KMS-11 (cell line): ENCODE measurements around the gene MEIS1.

ENCODE experiments used
- H2AFZ ChIP-seq: fragments of 200-600 bp; sonication (generic); 2 replicates; pipeline ENCODE4 v1.6.1; 2016; ENCODE audit warnings: antibody characterized with exemption, mixed run types, low read depth
- H3K27ac ChIP-seq: fragments of 200-600 bp; sonication (generic); 2 replicates; pipeline ENCODE4 v1.6.1; 2016; ENCODE audit warnings: mild to moderate bottlenecking, mixed run types
- H3K27me3 ChIP-seq: fragments of 200-600 bp; sonication (generic); 2 replicates; pipeline ENCODE4 v1.6.1; 2017; ENCODE audit warnings: mild to moderate bottlenecking, low read depth, mixed run types, moderate library complexity; ENCODE audit not compliant: insufficient read depth
- H3K36me3 ChIP-seq: fragments of 200-600 bp; sonication (generic); 2 replicates; pipeline ENCODE4 v1.6.1; 2017; ENCODE audit warnings: mild to moderate bottlenecking, mixed run types; ENCODE audit not compliant: insufficient read depth
- H3K4me1 ChIP-seq: fragments of 200-600 bp; sonication (generic); 2 replicates; pipeline ENCODE4 v1.6.1; 2016; ENCODE audit warnings: mild to moderate bottlenecking, low read depth, mixed run types; ENCODE audit not compliant: poor library complexity, severe bottlenecking
- H3K4me2 ChIP-seq: fragments of 200-600 bp; sonication (generic); 2 replicates; pipeline ENCODE4 v1.7.0; 2016; ENCODE audit warnings: mild to moderate bottlenecking, mixed run types
- H3K4me3 ChIP-seq: fragments of 200-600 bp; sonication (generic); IDR thresholded peaks from 2 replicates; pipeline ENCODE4 v1.6.1; 2017; ENCODE audit warnings: low read depth, low read length, mixed read lengths; ENCODE audit not compliant: insufficient read depth
- H3K79me2 ChIP-seq: fragments of 200-600 bp; sonication (generic); 2 replicates; pipeline ENCODE4 v1.6.1; 2016; ENCODE audit warnings: low read depth, mixed run types; ENCODE audit not compliant: insufficient read depth
- H3K9ac ChIP-seq: fragments of 200-600 bp; sonication (generic); 2 replicates; pipeline ENCODE4 v1.6.1; 2016; ENCODE audit warnings: mild to moderate bottlenecking, mixed run types
- H4K20me1 ChIP-seq: fragments of 200-600 bp; sonication (generic); 2 replicates; pipeline ENCODE4 v1.6.1; 2016; ENCODE audit warnings: mild to moderate bottlenecking, mixed run types; ENCODE audit not compliant: insufficient read depth
- TF ChIP-seq, protein P1 (sequence below): fragments of 200-600 bp; sonication (generic); conservative IDR thresholded peaks from 2 replicates; pipeline ENCODE4 v1.6.1; 2017; ENCODE audit warnings: low read depth, mild to moderate bottlenecking, antibody characterized with exemption, low read length, moderate library complexity, mixed read lengths

Gene MEIS1

DNA sequence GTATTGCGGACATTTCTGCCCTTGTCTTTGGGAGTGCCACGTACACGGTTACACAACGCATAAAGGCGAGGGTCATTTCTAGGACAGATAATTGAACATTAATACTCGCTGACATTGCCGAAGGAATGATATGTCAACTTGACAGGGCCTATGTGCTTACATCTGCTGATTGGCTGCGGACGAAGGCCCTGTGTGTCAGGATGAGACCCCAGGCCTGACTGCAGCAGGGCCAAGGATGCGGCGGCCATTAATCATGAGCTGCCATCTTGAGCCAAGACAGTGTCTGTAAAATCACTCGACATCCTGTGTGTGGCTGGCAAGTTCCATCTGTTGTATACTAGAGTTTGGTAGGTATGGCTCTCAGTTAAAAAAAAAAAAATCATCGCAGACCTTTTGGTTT is 96.6 kb downstream of the MEIS1 start:
- Histone ChIP-seq H3K27me3 (no peaks in the 10 kb centered on the region), H3K36me3 (no peaks in the 10 kb centered on the region), H3K4me1 (no peaks in the 10 kb centered on the region), H3K9ac (no peak overlapping the region), H4K20me1 (no peaks in the 10 kb centered on the region), H3K4me3 (no peak overlapping the region), H2AFZ (no peak overlapping the region), H3K4me2 (no peak overlapping the region), H3K79me2 (no peaks in the 10 kb centered on the region), H3K27ac (no peak overlapping the region)
- TF ChIP-seq, protein P1, sequence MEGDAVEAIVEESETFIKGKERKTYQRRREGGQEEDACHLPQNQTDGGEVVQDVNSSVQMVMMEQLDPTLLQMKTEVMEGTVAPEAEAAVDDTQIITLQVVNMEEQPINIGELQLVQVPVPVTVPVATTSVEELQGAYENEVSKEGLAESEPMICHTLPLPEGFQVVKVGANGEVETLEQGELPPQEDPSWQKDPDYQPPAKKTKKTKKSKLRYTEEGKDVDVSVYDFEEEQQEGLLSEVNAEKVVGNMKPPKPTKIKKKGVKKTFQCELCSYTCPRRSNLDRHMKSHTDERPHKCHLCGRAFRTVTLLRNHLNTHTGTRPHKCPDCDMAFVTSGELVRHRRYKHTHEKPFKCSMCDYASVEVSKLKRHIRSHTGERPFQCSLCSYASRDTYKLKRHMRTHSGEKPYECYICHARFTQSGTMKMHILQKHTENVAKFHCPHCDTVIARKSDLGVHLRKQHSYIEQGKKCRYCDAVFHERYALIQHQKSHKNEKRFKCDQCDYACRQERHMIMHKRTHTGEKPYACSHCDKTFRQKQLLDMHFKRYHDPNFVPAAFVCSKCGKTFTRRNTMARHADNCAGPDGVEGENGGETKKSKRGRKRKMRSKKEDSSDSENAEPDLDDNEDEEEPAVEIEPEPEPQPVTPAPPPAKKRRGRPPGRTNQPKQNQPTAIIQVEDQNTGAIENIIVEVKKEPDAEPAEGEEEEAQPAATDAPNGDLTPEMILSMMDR: no peak

DNA sequence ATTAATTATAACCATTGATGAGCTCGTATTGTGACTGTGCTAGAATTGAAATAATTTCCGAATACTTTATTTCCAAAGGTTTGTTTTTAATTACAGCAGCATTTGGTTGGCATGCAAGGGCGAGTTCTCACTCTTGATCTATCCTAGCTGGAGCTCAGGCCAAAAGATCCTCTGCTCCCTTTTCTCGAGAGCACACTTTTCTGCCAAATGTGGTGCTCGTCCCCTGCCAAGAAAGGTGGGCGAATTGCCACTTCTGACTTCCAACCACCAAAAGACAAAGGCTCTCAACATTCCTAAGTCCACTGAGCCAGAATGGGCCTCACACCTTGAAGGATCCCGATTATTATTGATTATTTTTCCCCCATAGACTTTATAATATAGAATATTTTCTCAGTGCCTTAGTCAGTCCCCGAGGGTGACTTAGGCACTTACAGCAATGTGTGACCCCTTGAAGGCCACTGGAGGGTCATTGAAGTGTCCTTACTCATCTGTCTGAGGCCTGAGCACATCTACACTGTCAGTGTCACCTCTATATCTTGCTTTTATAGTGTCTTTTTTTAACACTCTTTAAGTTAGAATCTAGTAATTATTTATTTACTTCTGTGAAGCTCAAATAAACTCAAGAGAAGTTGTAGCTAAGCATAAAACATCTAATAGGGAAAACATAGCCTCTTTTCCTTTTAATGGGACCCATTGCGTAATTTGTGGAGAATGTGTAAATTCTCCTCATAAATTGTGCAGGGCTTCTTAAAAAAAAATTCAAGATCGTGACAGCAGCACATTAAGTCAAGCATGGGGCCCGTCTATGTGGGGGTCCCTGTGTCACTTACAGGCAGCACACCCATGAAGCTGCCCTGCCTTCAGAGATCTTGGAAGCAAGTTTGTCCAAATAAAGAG is 98.3 kb downstream of the MEIS1 start:
- Histone ChIP-seq H3K27me3 (no peaks in the 10 kb centered on the region), H3K4me3 (no peak overlapping the region), H4K20me1 (no peaks in the 10 kb centered on the region), H3K27ac (no peak overlapping the region), H3K79me2 (no peaks in the 10 kb centered on the region), H3K9ac (no peak overlapping the region), H2AFZ (no peak overlapping the region), H3K4me2 (no peak overlapping the region), H3K36me3 (no peaks in the 10 kb centered on the region), H3K4me1 (no peaks in the 10 kb centered on the region)
- TF ChIP-seq, protein P1: no peak

DNA sequence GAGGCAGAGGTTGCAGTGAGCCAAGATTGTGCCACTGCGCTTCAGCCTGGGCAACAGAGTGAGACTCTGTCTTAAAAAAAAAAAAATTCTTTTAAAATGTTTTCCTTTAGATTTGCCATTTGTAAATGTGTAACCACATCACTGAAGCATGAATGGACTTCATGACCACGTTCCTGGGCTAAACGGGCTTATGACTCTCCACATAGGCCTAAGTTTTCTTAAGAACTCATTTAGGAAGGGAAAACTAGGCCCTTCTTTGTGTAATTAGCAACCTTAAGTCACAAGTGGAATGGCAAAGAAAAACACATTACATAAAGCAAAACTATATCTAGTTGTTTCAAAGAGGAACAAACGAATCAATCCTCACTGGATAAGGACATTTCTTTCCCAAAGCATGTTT is 99.5 kb downstream of the MEIS1 start:
- H3K36me3 ChIP-seq: no peaks in the 10 kb centered on the region
- TF ChIP-seq, protein P1: no peak
- no peaks in the 10 kb centered on the region for H3K79me2 ChIP-seq
- H4K20me1 ChIP-seq: no peaks in the 10 kb centered on the region
- no peak overlapping the region for H2AFZ ChIP-seq
- H3K27ac ChIP-seq: no peak overlapping the region
- no peak overlapping the region for H3K4me3 ChIP-seq
- no peaks in the 10 kb centered on the region for H3K4me1 ChIP-seq
- no peak overlapping the region for H3K9ac ChIP-seq
- no peaks in the 10 kb centered on the region for H3K27me3 ChIP-seq
- no peak overlapping the region for H3K4me2 ChIP-seq

DNA sequence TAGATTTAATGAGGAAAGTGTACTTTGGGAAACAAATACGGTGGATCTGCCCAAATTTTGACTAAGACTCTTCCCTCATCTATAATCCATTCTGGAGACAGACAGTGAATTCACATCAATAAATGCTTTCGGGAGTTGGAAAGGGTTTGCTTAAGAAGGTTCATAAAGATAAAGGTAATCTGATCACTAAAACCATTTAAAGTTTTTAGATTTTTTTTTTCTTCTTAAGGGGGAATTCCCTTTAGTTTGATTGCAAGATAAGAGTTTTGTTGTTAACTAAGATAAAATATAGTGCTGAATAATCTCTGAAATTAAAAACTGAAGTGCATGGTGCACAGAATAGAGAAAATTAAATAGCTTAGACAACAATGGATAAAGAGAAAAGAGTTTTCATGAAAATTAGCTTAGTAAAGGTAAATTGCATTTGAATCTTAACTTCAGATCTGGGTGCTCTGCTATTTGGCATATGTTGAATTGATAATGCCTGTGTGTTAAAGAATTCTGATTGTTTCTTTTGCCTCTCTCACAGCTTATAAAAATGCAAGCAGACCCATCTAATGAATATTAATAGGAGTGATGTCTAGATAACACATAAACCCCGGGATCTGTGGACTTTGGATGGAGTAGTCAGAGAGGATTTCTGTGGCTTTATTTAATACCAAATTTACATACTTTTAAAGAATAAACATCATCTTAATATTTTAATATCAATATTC is 100.8 kb downstream of the MEIS1 start:
- Histone ChIP-seq H2AFZ (no peak overlapping the region), H3K36me3 (no peaks in the 10 kb centered on the region), H3K79me2 (no peaks in the 10 kb centered on the region), H3K27ac (no peak overlapping the region), H4K20me1 (no peaks in the 10 kb centered on the region), H3K4me1 (no peaks in the 10 kb centered on the region), H3K4me2 (no peak overlapping the region), H3K9ac (no peak overlapping the region), H3K4me3 (no peak overlapping the region), H3K27me3 (no peaks in the 10 kb centered on the region)
- TF ChIP-seq, protein P1: no peak
